ENCODE data around the gene MMP2. TPM values are rescaled to one million over a fixed set of nuclear protein-coding genes. Genes with fewer than 3 reads are reported as not detected.

The MMP2 gene
- total and polyA plus RNA-seq, 10 of the 15 experiments (the other 5 are each of a cell fraction or from before 2014, with no cell fraction given): 0.37 to 0.80 (median 0.59) TPM; not detected in 7

- TF ChIP-seq, protein P1, sequence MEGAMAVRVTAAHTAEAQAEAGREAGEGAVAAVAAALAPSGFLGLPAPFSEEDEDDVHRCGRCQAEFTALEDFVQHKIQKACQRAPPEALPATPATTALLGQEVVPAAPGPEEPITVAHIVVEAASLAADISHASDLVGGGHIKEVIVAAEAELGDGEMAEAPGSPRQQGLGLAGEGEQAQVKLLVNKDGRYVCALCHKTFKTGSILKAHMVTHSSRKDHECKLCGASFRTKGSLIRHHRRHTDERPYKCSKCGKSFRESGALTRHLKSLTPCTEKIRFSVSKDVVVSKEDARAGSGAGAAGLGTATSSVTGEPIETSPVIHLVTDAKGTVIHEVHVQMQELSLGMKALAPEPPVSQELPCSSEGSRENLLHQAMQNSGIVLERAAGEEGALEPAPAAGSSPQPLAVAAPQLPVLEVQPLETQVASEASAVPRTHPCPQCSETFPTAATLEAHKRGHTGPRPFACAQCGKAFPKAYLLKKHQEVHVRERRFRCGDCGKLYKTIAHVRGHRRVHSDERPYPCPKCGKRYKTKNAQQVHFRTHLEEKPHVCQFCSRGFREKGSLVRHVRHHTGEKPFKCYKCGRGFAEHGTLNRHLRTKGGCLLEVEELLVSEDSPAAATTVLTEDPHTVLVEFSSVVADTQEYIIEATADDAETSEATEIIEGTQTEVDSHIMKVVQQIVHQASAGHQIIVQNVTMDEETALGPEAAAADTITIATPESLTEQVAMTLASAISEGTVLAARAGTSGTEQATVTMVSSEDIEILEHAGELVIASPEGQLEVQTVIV (IDR thresholded peaks at IDR 0.05; ENCODE audit: borderline replicate concordance, partially characterized antibody): no peak
- no peak for TF ChIP-seq RELA (IDR thresholded peaks at IDR 0.05; ENCODE audit: borderline replicate concordance, partially characterized antibody)
- TF ChIP-seq SP1 (IDR thresholded peaks at IDR 0.05; ENCODE audit: low read depth, low read length): no peak
- no peak for TF ChIP-seq SREBF1 (IDR thresholded peaks at IDR 0.05; ENCODE audit: low read length)
- TF ChIP-seq SMC3 (IDR thresholded peaks at IDR 0.05; ENCODE audit: borderline replicate concordance, low read length): no peak
- TF ChIP-seq SUPT20H (IDR thresholded peaks at IDR 0.05; ENCODE audit: borderline replicate concordance, control insufficient read depth, low read depth, low read length): no peak
- no peak for TF ChIP-seq HDAC2 (IDR thresholded peaks at IDR 0.05)
- no peak for TF ChIP-seq PAX5 (IDR thresholded peaks at IDR 0.05; ENCODE audit: borderline replicate concordance, low read depth, low read length)
- peak; percentile 79 for TF ChIP-seq IKZF1 (conservative IDR thresholded peaks at IDR 0.05)
- no peak for TF ChIP-seq ZNF592 (IDR thresholded peaks at IDR 0.05)
- no peak for TF ChIP-seq SREBF2 (IDR thresholded peaks at IDR 0.05; ENCODE audit: low read length)
- TF ChIP-seq SPI1 (IDR thresholded peaks at IDR 0.05; ENCODE audit: borderline replicate concordance, insufficient read depth, low read depth, low read length): no peak
- TF ChIP-seq JUND (IDR thresholded peaks at IDR 0.05; ENCODE audit: low read depth, low read length): no peak
- TF ChIP-seq MXI1 (IDR thresholded peaks at IDR 0.05; ENCODE audit: low read depth, low read length): no peak
- no peak for TF ChIP-seq HCFC1 (IDR thresholded peaks at IDR 0.05; ENCODE audit: low read length)
- TF ChIP-seq RBBP5 (conservative IDR thresholded peaks at IDR 0.05): no peak
- TF ChIP-seq GABPA (IDR thresholded peaks at IDR 0.05; ENCODE audit: low read depth): no peak
- TF ChIP-seq POLR2A (IDR thresholded peaks at IDR 0.05; ENCODE audit: low read depth, low read length): no peak
- no peak for TF ChIP-seq CEBPB (IDR thresholded peaks at IDR 0.05; ENCODE audit: borderline replicate concordance in 1 of 2, low read depth in 2 of 2, low read length in 2 of 2)
- TF ChIP-seq, protein P2, sequence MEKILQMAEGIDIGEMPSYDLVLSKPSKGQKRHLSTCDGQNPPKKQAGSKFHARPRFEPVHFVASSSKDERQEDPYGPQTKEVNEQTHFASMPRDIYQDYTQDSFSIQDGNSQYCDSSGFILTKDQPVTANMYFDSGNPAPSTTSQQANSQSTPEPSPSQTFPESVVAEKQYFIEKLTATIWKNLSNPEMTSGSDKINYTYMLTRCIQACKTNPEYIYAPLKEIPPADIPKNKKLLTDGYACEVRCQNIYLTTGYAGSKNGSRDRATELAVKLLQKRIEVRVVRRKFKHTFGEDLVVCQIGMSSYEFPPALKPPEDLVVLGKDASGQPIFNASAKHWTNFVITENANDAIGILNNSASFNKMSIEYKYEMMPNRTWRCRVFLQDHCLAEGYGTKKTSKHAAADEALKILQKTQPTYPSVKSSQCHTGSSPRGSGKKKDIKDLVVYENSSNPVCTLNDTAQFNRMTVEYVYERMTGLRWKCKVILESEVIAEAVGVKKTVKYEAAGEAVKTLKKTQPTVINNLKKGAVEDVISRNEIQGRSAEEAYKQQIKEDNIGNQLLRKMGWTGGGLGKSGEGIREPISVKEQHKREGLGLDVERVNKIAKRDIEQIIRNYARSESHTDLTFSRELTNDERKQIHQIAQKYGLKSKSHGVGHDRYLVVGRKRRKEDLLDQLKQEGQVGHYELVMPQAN (conservative IDR thresholded peaks at IDR 0.05): no peak
- no peak for TF ChIP-seq WRNIP1 (IDR thresholded peaks at IDR 0.05; ENCODE audit: borderline replicate concordance, low read depth, low read length)
- TF ChIP-seq KLF5 (IDR thresholded peaks at IDR 0.05; ENCODE audit: partially characterized antibody): no peak
- TF ChIP-seq CHD2 (IDR thresholded peaks at IDR 0.05; ENCODE audit: borderline replicate concordance, low read depth, low read length): no peak
- TF ChIP-seq FOXK2 (IDR thresholded peaks at IDR 0.05): no peak
Observed at GRCh38 chr16:55443434-55444346, 35.3 kb upstream of the MMP2 start (continued).

All from GM12878 (cell line).